ENCODE data around the gene ST8SIA1. TPM values are rescaled to one million over a fixed set of nuclear protein-coding genes. Genes with fewer than 3 reads are reported as not detected.

Gene ST8SIA1
- polyA plus RNA-seq, 1 of the 3 experiments (the other 2 are of a cell fraction) = 0.12 TPM

- CTCF ChIA-PET = no interaction called here
- H3K9me2 ChIP-seq = no peaks in the 10 kb centered on the region
- H3K36me3 ChIP-seq (replicated peaks in 1 of 2; ENCODE audit: control insufficient read depth in 1 of 2, insufficient read depth in 2 of 2, low read length in 1 of 2) = no peaks in the 10 kb centered on the region
- no peaks in the 10 kb centered on the region for H4K20me1 ChIP-seq (ENCODE audit: insufficient read depth)
- no peak overlapping the region for H3K27ac ChIP-seq (ENCODE audit: low read depth in 2 of 2, low read length in 1 of 2)
- no peaks in the 10 kb centered on the region for H3K79me2 ChIP-seq (ENCODE audit: insufficient read depth)
- H3K27me3 ChIP-seq (ENCODE audit: insufficient read depth) = no peaks in the 10 kb centered on the region
- H3K9ac ChIP-seq = no peak overlapping the region
- H3K4me2 ChIP-seq = no peak overlapping the region
- no peak overlapping the region for H2AFZ ChIP-seq (ENCODE audit: low read depth)
- no peak overlapping the region for H3K4me3 ChIP-seq (ENCODE audit: low read depth in 2 of 2, low read length in 1 of 2)
- TF ChIP-seq EZH2phosphoT487 (IDR thresholded peaks at IDR 0.05; ENCODE audit: borderline replicate concordance, low read depth) (no peak), SIN3A (IDR thresholded peaks at IDR 0.05; ENCODE audit: borderline replicate concordance, low read depth, low read length) (no peak), NRF1 (IDR thresholded peaks at IDR 0.05; ENCODE audit: low read depth, low read length) (no peak), RAD21 (IDR thresholded peaks at IDR 0.05; ENCODE audit: low read length) (no peak), GATA2 (CRISPR knock-in tag; IDR thresholded peaks at IDR 0.05) (no peak), TEAD4 (IDR thresholded peaks at IDR 0.05; ENCODE audit: borderline replicate concordance, insufficient read depth) (no peak), TCF12 (IDR thresholded peaks at IDR 0.05) (no peak), MXI1 (IDR thresholded peaks at IDR 0.05; ENCODE audit: low read depth, low read length) (no peak), MEF2A (IDR thresholded peaks at IDR 0.05; ENCODE audit: borderline replicate concordance, low read depth) (no peak), FOSL2 (IDR thresholded peaks at IDR 0.05; ENCODE audit: borderline replicate concordance, low read depth) (no peak)
- TF ChIP-seq, protein P1, sequence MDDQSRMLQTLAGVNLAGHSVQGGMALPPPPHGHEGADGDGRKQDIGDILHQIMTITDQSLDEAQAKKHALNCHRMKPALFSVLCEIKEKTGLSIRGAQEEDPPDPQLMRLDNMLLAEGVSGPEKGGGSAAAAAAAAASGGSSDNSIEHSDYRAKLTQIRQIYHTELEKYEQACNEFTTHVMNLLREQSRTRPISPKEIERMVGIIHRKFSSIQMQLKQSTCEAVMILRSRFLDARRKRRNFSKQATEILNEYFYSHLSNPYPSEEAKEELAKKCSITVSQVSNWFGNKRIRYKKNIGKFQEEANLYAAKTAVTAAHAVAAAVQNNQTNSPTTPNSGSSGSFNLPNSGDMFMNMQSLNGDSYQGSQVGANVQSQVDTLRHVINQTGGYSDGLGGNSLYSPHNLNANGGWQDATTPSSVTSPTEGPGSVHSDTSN (IDR thresholded peaks at IDR 0.05) = no peak
- POLR2A ChIA-PET = no interaction called here
- no peak for DNase-seq
- H3K9me3 ChIP-seq = no peaks in the 10 kb centered on the region
- H3F3A ChIP-seq (replicated peaks; ENCODE audit: insufficient read depth) = no peaks in the 10 kb centered on the region
- H3K4me1 ChIP-seq (ENCODE audit: control insufficient read depth in 1 of 2, insufficient read depth in 2 of 2, low read depth in 1 of 2, low read length in 1 of 2) = no peaks in the 10 kb centered on the region
- 29% methylated on average over 4 of the region's 4 CpGs for WGBS (ENCODE audit: low lambda C conversion rate)
These were observed 170.4 kb downstream of the ST8SIA1 start for GRCh38 chr12:22164139-22164538.

- 9% methylated on average over 3 of the region's 3 CpGs for WGBS (ENCODE audit: low lambda C conversion rate)
- H3F3A ChIP-seq (replicated peaks; ENCODE audit: insufficient read depth) = no peaks in the 10 kb centered on the region
These were observed 170.9 kb downstream of the ST8SIA1 start for GRCh38 chr12:22163594-22163993.

GRCh38 chr12:22160396-22161003, 174.0 kb downstream of the ST8SIA1 start:
- POLR2A ChIA-PET = no interaction called here
- no peaks in the 10 kb centered on the region for H3K36me3 ChIP-seq (replicated peaks in 1 of 2; ENCODE audit: control insufficient read depth in 1 of 2, insufficient read depth in 2 of 2, low read length in 1 of 2)
- WGBS (ENCODE audit: low lambda C conversion rate) = 6% methylated on average over 5 of the region's 5 CpGs
- no peak for TF ChIP-seq YY1 (IDR thresholded peaks at IDR 0.05; ENCODE audit: low read depth)
- TF ChIP-seq, protein P2, sequence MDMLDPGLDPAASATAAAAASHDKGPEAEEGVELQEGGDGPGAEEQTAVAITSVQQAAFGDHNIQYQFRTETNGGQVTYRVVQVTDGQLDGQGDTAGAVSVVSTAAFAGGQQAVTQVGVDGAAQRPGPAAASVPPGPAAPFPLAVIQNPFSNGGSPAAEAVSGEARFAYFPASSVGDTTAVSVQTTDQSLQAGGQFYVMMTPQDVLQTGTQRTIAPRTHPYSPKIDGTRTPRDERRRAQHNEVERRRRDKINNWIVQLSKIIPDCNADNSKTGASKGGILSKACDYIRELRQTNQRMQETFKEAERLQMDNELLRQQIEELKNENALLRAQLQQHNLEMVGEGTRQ (IDR thresholded peaks at IDR 0.05; ENCODE audit: borderline replicate concordance, low read depth, low read length) = no peak
- no peak for TF ChIP-seq SIN3A (IDR thresholded peaks at IDR 0.05; ENCODE audit: borderline replicate concordance, low read depth, low read length)
- TF ChIP-seq RFX5 (IDR thresholded peaks at IDR 0.05; ENCODE audit: low read length) = no peak
- no peak for TF ChIP-seq TCF12 (IDR thresholded peaks at IDR 0.05)
- TF ChIP-seq POLR2AphosphoS5 (IDR thresholded peaks at IDR 0.05; ENCODE audit: low read depth, low read length) = no peak
- TF ChIP-seq CHD2 (IDR thresholded peaks at IDR 0.05; ENCODE audit: low read length, partially characterized antibody) = no peak
- TF ChIP-seq ELF1 (IDR thresholded peaks at IDR 0.05) = no peak
- TF ChIP-seq EP300 (IDR thresholded peaks at IDR 0.05; ENCODE audit: borderline replicate concordance in 1 of 2, low read depth in 1 of 2, low read length in 1 of 2) = no peak
- TF ChIP-seq FOXM1 (IDR thresholded peaks at IDR 0.05; ENCODE audit: low read depth) = no peak
- TF ChIP-seq FOSL2 (IDR thresholded peaks at IDR 0.05; ENCODE audit: borderline replicate concordance, low read depth) = no peak
- TF ChIP-seq, protein P3, sequence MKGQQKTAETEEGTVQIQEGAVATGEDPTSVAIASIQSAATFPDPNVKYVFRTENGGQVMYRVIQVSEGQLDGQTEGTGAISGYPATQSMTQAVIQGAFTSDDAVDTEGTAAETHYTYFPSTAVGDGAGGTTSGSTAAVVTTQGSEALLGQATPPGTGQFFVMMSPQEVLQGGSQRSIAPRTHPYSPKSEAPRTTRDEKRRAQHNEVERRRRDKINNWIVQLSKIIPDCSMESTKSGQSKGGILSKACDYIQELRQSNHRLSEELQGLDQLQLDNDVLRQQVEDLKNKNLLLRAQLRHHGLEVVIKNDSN (IDR thresholded peaks at IDR 0.05; ENCODE audit: borderline replicate concordance, low read depth) = no peak
- TF ChIP-seq TAF1 (IDR thresholded peaks at IDR 0.05; ENCODE audit: borderline replicate concordance, low read depth, low read length) = no peak
- TF ChIP-seq JUND (IDR thresholded peaks at IDR 0.05) = no peak

More at GRCh38 chr12:22163594-22163993, 170.9 kb downstream of the ST8SIA1 start:
- H3K4me2 ChIP-seq = no peak overlapping the region
- H3K9me2 ChIP-seq = no peaks in the 10 kb centered on the region
- no peak overlapping the region for H3K4me3 ChIP-seq (ENCODE audit: low read depth in 2 of 2, low read length in 1 of 2)
- no peaks in the 10 kb centered on the region for H3K36me3 ChIP-seq (replicated peaks in 1 of 2; ENCODE audit: control insufficient read depth in 1 of 2, insufficient read depth in 2 of 2, low read length in 1 of 2)
- CTCF ChIA-PET = no interaction called here
- TF ChIP-seq GATA2 (CRISPR knock-in tag; IDR thresholded peaks at IDR 0.05) = no peak
- no peak overlapping the region for H3K27ac ChIP-seq (ENCODE audit: low read depth in 2 of 2, low read length in 1 of 2)
- H4K20me1 ChIP-seq (ENCODE audit: insufficient read depth) = no peaks in the 10 kb centered on the region
- H3K9ac ChIP-seq = no peak overlapping the region
- no peaks in the 10 kb centered on the region for H3K4me1 ChIP-seq (ENCODE audit: control insufficient read depth in 1 of 2, insufficient read depth in 2 of 2, low read depth in 1 of 2, low read length in 1 of 2)
- H3K79me2 ChIP-seq (ENCODE audit: insufficient read depth) = no peaks in the 10 kb centered on the region
- POLR2A ChIA-PET = no interaction called here
- no peaks in the 10 kb centered on the region for H3K9me3 ChIP-seq
- DNase-seq = no peak
- no peak overlapping the region for H2AFZ ChIP-seq (ENCODE audit: low read depth)
- H3K27me3 ChIP-seq (ENCODE audit: insufficient read depth) = no peaks in the 10 kb centered on the region

More at GRCh38 chr12:22160396-22161003, 174.0 kb downstream of the ST8SIA1 start:
- Histone ChIP-seq H3K9ac (no peak overlapping the region), H4K20me1 (ENCODE audit: insufficient read depth) (no peaks in the 10 kb centered on the region), H3K79me2 (ENCODE audit: insufficient read depth) (no peaks in the 10 kb centered on the region), H2AFZ (ENCODE audit: low read depth) (no peak overlapping the region), H3K27ac (ENCODE audit: low read depth in 2 of 2, low read length in 1 of 2) (no peak overlapping the region), H3K9me3 (no peaks in the 10 kb centered on the region), H3K9me2 (no peaks in the 10 kb centered on the region), H3K4me2 (no peak overlapping the region), H3K4me1 (ENCODE audit: control insufficient read depth in 1 of 2, insufficient read depth in 2 of 2, low read depth in 1 of 2, low read length in 1 of 2) (no peaks in the 10 kb centered on the region), H3K4me3 (ENCODE audit: low read depth in 2 of 2, low read length in 1 of 2) (no peak overlapping the region), H3K27me3 (ENCODE audit: insufficient read depth) (no peaks in the 10 kb centered on the region), H3F3A (replicated peaks; ENCODE audit: insufficient read depth) (no peaks in the 10 kb centered on the region)
- no peak for DNase-seq
- CTCF ChIA-PET = interaction anchor here (0.9 kb wide), 1 partner anchor 9 kb away, joined by 3 read pairs; no protein-coding TSS in a partner anchor
